Measurements from ENCODE around the gene GREB1L.
"Not testable (repeated sequence)": the region's sequence is repeated elsewhere in the genome, so short reads cannot be mapped to it uniquely, and the experiment has no call there.

GREB1L gene

DNA sequence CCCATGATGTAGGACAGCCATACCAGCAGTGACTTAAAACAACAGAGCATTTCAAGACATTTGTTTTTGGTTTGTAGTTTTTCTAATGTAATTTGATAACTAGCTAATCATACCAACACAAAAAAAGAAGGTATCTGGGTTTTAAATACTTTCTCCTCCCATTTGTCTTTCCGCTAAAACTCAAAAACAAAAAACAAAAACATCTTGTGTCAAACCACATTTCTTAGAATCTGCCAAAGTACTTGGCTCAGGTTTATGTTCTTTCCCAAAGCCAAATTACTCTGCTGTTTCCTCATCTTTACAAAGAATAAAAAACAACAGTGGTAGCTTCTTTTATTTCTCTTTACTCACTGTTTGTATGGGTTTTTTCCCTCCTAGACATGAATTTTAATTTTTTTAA, 71.5 kb downstream of the GREB1L start:
- H3K27me3 Mint-ChIP-seq, result peaks cover 13% of the 10 kb centered on the region
- H3K4me3 Mint-ChIP-seq, result no peak overlapping the region
- H3K9me3 Mint-ChIP-seq, result no peaks in the 10 kb centered on the region
- DNase-seq (no peak), ATAC-seq (no peak)
- no peak overlapping the region for H3K27ac Mint-ChIP-seq
- H3K4me1 Mint-ChIP-seq, result no peaks in the 10 kb centered on the region

DNA sequence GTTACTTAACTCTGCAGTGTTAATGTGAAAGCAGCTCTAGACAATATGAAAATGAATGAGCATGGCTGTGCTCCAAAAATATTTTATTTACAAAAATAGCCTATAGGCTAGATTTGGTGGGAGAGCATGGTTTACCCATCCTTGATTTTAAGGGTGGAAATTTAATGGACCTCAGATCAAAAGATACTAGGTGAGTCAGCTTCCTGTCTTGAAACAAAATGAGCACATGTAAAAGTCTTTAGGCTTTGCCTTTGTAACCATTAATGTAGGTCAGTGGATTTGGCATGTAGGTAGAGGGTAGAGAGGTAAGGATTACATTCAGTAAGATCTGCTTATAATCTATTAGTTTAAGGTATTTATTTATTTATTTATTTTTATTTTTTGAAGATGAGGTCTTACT, 72.7 kb downstream of the GREB1L start:
- ATAC-seq, result no peak
- H3K9me3 Mint-ChIP-seq, result no peaks in the 10 kb centered on the region

GRCh38 chr18:21315126-21315525, 73.1 kb downstream of the GREB1L start:
- H3K4me3 Mint-ChIP-seq, H3K9me3 Mint-ChIP-seq, H3K27ac Mint-ChIP-seq, DNase-seq, ATAC-seq, H3K4me1 Mint-ChIP-seq, H3K27me3 Mint-ChIP-seq: not testable (repeated sequence)

More for the DNA sequence above, 72.7 kb downstream of the GREB1L start:
- H3K4me3 Mint-ChIP-seq, result no peak overlapping the region
- H3K4me1 Mint-ChIP-seq, result no peaks in the 10 kb centered on the region
- H3K27me3 Mint-ChIP-seq, result peaks cover 6% of the 10 kb centered on the region
- DNase-seq, result no peak
- H3K27ac Mint-ChIP-seq, result no peak overlapping the region

DNA sequence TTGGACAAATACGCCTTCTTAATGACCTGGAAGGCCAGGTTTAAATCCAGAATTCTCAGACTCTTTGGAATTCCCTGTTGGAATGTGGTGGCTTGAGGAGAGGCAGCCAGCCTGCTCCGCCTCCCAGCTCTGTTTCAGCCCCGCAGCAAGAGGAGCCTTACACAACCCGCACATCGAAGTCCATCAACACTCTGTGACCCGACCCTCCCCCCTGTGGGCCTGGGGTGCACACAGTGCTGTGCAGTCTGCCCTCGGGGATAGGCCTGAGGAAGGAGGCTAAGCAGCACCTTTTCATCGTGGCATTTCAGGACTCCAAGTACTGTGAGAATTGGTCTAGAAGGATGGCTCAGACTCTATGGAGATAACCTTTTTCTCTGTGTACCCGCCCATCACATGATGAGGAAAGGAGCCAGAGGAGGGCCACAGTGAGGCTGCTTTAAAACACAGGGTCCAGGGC, 73.7 kb downstream of the GREB1L start:
- no peaks in the 10 kb centered on the region for H3K4me1 Mint-ChIP-seq
- DNase-seq (no peak), ATAC-seq (no peak)
- H3K9me3 Mint-ChIP-seq, result no peaks in the 10 kb centered on the region
- H3K4me3 Mint-ChIP-seq, result no peak overlapping the region
- peaks cover 6% of the 10 kb centered on the region for H3K27me3 Mint-ChIP-seq
- no peak overlapping the region for H3K27ac Mint-ChIP-seq

DNA sequence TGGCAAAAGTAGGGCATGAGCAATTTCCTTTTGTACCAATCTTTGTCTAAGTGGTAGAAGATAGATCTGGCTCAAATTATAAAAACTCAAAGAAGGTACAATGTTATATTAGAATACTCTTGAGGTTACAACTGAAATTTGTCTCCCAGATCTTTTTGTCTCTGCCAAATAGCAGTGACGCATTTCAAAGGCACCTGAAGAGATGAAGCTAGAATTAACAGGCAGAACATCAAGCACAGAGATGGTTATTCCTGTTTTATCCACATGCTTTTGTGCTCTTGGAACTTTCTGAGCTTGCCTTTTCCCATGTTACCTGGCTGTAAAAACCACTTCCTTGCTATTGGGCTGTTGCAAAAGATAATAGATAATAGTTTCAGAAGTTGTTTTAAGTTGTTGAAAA, 74.3 kb downstream of the GREB1L start:
- Mint-ChIP-seq H3K27ac (no peak overlapping the region), H3K4me1 (no peaks in the 10 kb centered on the region), H3K27me3 (peaks cover 6% of the 10 kb centered on the region)

GRCh38 chr18:21321711-21322110, 79.7 kb downstream of the GREB1L start:
- no peak overlapping the region for H3K4me3 Mint-ChIP-seq
- ATAC-seq (no peak), DNase-seq (no peak)
- H3K27ac Mint-ChIP-seq, result no peak overlapping the region
- peaks cover under 1% of the 10 kb centered on the region for H3K27me3 Mint-ChIP-seq
- H3K4me1 Mint-ChIP-seq, result no peaks in the 10 kb centered on the region
- no peaks in the 10 kb centered on the region for H3K9me3 Mint-ChIP-seq

More for the DNA sequence above, 74.3 kb downstream of the GREB1L start:
- no peak overlapping the region for H3K4me3 Mint-ChIP-seq
- H3K9me3 Mint-ChIP-seq, result no peaks in the 10 kb centered on the region
- no peak for ATAC-seq
- no peak for DNase-seq

DNA sequence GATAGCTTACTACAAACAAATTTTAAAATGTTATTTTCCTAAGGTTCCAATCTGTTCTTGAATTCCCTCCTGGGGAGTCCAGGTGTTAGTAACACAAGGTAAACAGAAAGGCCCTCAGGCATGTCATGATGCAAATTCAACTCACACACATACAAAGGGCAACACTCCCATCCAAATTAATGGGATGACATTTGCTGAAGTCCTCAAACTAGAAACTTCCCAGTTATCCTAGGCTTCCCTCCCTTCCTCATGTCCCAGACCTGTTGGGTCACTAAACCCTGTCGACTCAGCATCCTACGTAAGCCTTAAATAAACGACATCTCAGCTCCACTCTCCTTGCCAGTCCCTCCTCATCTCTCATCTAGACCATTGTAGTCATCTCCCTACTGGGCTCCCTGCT, 85.1 kb downstream of the GREB1L start:
- no peak overlapping the region for H3K4me3 Mint-ChIP-seq
- H3K27me3 Mint-ChIP-seq, result peaks cover 18% of the 10 kb centered on the region
- DNase-seq (no peak), ATAC-seq (no peak)
- H3K4me1 Mint-ChIP-seq, result no peaks in the 10 kb centered on the region
- H3K27ac Mint-ChIP-seq, result no peak overlapping the region
- H3K9me3 Mint-ChIP-seq, result no peaks in the 10 kb centered on the region

DNA sequence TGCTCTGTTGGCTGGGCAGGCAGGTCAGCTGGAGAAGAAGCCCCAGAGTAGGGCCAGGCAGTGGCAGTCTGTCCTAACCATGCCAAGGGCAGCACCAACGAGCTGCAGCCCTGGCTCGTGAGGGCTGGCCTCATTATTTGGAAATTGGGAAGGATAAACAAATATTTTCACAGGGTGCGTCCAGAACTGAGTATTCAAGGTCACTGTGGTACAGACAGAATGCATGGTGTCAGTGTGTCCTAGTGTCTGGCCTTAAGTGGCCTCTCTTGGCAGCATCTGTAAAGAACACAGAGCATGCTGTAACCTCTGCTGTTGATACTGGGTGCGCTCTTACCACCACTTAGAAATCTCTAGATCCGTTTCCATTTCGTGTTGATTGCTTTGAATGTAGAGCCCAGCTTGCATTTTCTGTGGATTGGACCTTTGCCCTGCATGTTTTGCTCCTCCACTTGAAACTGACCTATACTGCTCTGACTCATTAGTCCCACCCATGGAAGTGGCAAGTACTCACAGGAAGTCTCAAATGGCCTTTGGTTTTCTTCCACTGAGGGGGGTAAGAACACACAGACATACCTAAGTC, 88.2 kb downstream of the GREB1L start:
- no peak for DNase-seq
- peaks cover 18% of the 10 kb centered on the region for H3K27me3 Mint-ChIP-seq
- H3K27ac Mint-ChIP-seq, result peak overlapping the region in 1 of 2 donors; percentile 27
- H3K4me1 Mint-ChIP-seq, result no peaks in the 10 kb centered on the region
- ATAC-seq, result no peak
- H3K4me3 Mint-ChIP-seq, result no peak overlapping the region
- no peaks in the 10 kb centered on the region for H3K9me3 Mint-ChIP-seq

- Mint-ChIP-seq H3K4me1 (no peaks in the 10 kb centered on the region), H3K27ac (no peak overlapping the region), H3K9me3 (no peaks in the 10 kb centered on the region), H3K4me3 (no peak overlapping the region), H3K27me3 (peaks cover 18% of the 10 kb centered on the region)
- DNase-seq, result no peak
- ATAC-seq, result no peak
These were observed 89.0 kb downstream of the GREB1L start for GRCh38 chr18:21331065-21331464.

- no peak for ATAC-seq
- no peak for DNase-seq
- Mint-ChIP-seq H3K9me3 (no peaks in the 10 kb centered on the region), H3K27me3 (no peaks in the 10 kb centered on the region), H3K4me1 (no peaks in the 10 kb centered on the region), H3K4me3 (no peak overlapping the region), H3K27ac (no peak overlapping the region)
These were observed 94.0 kb downstream of the GREB1L start for GRCh38 chr18:21335927-21336488.

DNA sequence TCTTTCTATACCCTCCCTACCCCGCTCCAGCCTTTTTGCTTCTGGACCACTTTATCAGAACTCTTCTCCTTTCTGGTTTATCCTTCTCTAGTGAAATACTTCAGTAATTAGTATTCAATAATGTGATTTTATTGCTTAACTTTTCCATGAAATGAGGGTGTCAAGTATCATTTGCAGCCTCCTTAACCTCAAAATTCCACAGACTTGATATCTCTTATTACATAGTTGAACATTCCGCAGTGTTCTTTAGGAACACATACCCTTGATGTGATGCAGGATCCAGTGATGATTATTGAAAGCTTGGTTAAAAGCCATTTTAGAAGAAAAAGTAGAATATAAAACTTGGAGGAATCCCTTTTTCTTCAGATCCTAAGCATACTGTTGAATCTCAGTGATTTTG, 94.8 kb downstream of the GREB1L start:
- H3K9me3 Mint-ChIP-seq, result no peaks in the 10 kb centered on the region
- no peaks in the 10 kb centered on the region for H3K4me1 Mint-ChIP-seq
- DNase-seq (no peak), ATAC-seq (no peak)
- H3K27ac Mint-ChIP-seq, result no peak overlapping the region
- no peaks in the 10 kb centered on the region for H3K27me3 Mint-ChIP-seq
- H3K4me3 Mint-ChIP-seq, result no peak overlapping the region

DNA sequence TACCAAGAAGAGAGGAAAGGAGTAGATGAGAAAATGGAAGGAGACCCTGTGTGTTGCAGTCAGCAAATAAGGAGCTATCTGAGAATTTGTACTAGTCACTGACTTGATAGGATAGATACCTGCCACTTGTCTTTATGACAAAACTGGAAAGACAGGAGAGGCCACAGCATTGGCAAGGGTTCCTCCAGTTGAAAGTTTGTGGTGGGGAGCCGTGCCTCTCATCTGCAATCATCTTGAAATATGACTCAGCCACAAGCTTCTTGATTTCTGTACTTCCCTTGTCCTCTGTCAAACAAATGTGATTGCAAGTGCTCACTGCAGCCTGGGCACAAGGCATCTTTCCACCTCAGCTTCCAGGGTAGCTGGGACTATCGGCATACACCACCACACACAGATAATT, 99.1 kb downstream of the GREB1L start:
- no peak for ATAC-seq
- Mint-ChIP-seq H3K9me3 (no peaks in the 10 kb centered on the region), H3K4me3 (no peak overlapping the region), H3K4me1 (no peaks in the 10 kb centered on the region), H3K27me3 (no peaks in the 10 kb centered on the region), H3K27ac (no peak overlapping the region)
- DNase-seq, result no peak

DNA sequence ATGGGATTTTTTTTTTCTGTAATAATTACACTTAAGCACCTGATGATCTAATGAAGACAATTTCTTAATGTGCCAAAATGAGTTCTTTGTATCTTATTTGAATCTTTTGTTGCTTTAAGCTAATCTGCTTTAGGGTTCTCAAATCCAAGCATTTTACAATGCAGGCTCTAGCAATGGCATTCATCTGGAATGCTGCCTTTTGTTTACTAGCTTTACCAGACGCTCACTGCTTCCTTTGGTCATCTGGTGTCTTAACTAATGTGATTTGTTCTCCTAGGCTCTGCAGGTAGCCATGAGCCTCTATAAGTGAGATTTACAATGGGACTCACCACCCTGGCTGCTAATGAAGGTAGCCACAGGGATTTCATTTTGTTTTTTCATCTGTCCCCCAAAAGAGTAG, 100.3 kb downstream of the GREB1L start:
- ATAC-seq, result no peak
- no peaks in the 10 kb centered on the region for H3K27me3 Mint-ChIP-seq
- H3K9me3 Mint-ChIP-seq, result no peaks in the 10 kb centered on the region
- H3K4me3 Mint-ChIP-seq, result no peak overlapping the region
- DNase-seq, result no peak
- no peaks in the 10 kb centered on the region for H3K4me1 Mint-ChIP-seq
- no peak overlapping the region for H3K27ac Mint-ChIP-seq

GRCh38 chr18:21344860-21345259, 102.8 kb downstream of the GREB1L start:
- H3K27me3 Mint-ChIP-seq, result peaks cover 5% of the 10 kb centered on the region
- ATAC-seq (no peak), DNase-seq (no peak)
- H3K4me3 Mint-ChIP-seq, result no peak overlapping the region
- H3K27ac Mint-ChIP-seq, result no peak overlapping the region
- no peaks in the 10 kb centered on the region for H3K4me1 Mint-ChIP-seq
- no peaks in the 10 kb centered on the region for H3K9me3 Mint-ChIP-seq

- Mint-ChIP-seq H3K27ac (no peak overlapping the region), H3K9me3 (no peaks in the 10 kb centered on the region), H3K27me3 (peaks cover 5% of the 10 kb centered on the region), H3K4me1 (no peaks in the 10 kb centered on the region), H3K4me3 (no peak overlapping the region)
- DNase-seq, result no peak
- ATAC-seq, result no peak
These were observed 103.8 kb downstream of the GREB1L start for GRCh38 chr18:21345840-21346239.

DNA sequence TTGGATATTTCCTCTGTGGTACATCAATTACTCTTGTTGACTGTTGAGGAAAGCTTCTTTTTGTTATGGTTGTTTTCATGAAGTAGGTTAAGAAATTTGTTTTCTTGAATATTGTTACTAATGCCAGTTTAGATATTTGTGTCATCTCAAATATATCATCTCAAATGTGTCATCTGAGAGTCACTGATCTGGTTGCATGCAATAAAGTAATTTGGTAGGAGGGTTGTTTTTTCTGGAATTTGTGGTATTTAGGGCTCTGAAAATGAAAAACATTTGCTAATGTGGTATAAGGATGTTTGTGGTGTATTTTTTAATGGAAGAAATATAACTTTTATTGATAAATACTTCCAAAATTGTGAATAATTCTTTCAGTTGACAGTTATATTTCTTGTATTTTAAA, 117.7 kb downstream of the GREB1L start:
- no peak for ATAC-seq
- Mint-ChIP-seq H3K4me1 (no peaks in the 10 kb centered on the region), H3K9me3 (no peaks in the 10 kb centered on the region), H3K27me3 (peaks cover 20% of the 10 kb centered on the region), H3K4me3 (no peak overlapping the region), H3K27ac (no peak overlapping the region)
- no peak for DNase-seq

- H3K27ac Mint-ChIP-seq, result no peak overlapping the region
- DNase-seq (no peak), ATAC-seq (no peak)
- no peak overlapping the region for H3K4me3 Mint-ChIP-seq
- no peaks in the 10 kb centered on the region for H3K4me1 Mint-ChIP-seq
- no peaks in the 10 kb centered on the region for H3K9me3 Mint-ChIP-seq
- peaks cover 20% of the 10 kb centered on the region for H3K27me3 Mint-ChIP-seq
These were observed 119.4 kb downstream of the GREB1L start for GRCh38 chr18:21361307-21361880.

All from stimulated activated naive CD8-positive, alpha-beta T cell treated with anti-CD3 and anti-CD28 coated beads, Interleukin-15, amount 100 ng/mL, for 72 hours (primary cell).